ENCODE measurements around the gene C10orf62.

The C10orf62 gene

DNA sequence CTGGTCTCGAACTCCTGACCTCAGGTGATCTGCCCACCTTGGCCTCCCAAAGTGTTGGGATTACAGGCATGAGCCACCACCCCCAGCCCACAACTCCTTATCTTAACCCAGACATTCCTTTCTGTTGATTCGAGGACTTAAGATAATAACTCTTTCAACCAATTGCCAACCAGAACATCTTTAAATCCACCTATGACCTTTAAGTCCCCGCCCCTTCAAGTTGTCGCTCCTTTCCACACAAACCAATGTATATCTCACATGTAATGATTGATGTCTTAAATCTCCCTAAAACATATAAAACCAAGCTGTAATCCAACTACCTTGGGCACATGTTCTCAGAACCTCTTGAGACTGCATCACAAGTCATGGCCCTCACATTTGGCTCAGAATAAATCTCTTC lies 24.7 kb upstream of the C10orf62 start:
- Histone ChIP-seq H3K27me3 (replicated peaks) (no peaks in the 10 kb centered on the region), H3K27ac (no peak overlapping the region), H3K36me3 (replicated peaks) (peaks cover 6% of the 10 kb centered on the region), H3K4me3 (ENCODE audit: low read depth, low read length) (no peak overlapping the region)
- DNase-seq, result peak; percentile 30
- TF ChIP-seq, protein P1, sequence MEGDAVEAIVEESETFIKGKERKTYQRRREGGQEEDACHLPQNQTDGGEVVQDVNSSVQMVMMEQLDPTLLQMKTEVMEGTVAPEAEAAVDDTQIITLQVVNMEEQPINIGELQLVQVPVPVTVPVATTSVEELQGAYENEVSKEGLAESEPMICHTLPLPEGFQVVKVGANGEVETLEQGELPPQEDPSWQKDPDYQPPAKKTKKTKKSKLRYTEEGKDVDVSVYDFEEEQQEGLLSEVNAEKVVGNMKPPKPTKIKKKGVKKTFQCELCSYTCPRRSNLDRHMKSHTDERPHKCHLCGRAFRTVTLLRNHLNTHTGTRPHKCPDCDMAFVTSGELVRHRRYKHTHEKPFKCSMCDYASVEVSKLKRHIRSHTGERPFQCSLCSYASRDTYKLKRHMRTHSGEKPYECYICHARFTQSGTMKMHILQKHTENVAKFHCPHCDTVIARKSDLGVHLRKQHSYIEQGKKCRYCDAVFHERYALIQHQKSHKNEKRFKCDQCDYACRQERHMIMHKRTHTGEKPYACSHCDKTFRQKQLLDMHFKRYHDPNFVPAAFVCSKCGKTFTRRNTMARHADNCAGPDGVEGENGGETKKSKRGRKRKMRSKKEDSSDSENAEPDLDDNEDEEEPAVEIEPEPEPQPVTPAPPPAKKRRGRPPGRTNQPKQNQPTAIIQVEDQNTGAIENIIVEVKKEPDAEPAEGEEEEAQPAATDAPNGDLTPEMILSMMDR (IDR thresholded peaks at IDR 0.05; ENCODE audit: low read depth, low read length, missing control alignments), result no peak
- in situ Hi-C loops (cut with HindIII; ENCODE audit: low pct_ligation_motif_present, low sequenced_read_pairs), result no loop called here

DNA sequence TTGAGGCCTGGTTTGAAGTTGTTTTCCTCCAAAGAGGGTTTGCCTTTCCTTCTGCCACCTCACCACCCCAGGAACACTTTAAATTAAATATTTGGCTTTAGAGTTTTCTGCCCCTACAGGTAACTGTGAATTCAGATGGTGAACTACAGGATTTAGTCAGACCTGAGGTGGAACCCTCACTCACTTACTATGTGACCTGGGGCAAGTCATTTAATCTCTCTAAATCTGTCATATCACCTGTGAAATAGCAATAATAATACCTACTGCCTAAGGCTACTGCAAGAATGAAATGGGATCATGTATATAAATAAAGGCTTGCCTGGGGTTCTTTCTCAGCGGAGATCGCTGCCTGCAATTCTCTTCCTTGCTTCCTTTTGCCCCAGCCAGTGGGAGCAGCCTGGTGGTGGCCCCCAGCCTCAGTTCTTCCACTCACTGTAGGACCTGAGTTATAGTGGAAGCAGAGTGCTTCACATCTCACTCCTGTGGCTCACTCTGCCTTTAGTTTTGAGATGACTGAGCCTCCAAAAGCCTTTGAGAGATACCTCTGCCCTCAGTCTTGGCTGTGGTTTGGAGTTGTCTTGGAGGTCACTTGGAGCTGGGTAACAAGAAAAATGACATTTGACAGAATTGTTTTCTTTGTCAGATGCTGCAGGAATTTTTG lies 23.1 kb upstream of the C10orf62 start:
- TF ChIP-seq, protein P1 (IDR thresholded peaks at IDR 0.05; ENCODE audit: low read depth, low read length, missing control alignments), result no peak
- peaks cover 17% of the 10 kb centered on the region for H3K36me3 ChIP-seq (replicated peaks)
- no peaks in the 10 kb centered on the region for H3K27me3 ChIP-seq (replicated peaks)
- H3K4me3 ChIP-seq (ENCODE audit: low read depth, low read length), result no peak overlapping the region
- in situ Hi-C loops (cut with HindIII; ENCODE audit: low pct_ligation_motif_present, low sequenced_read_pairs), result no loop called here
- no peak for DNase-seq
- no peak overlapping the region for H3K27ac ChIP-seq

DNA sequence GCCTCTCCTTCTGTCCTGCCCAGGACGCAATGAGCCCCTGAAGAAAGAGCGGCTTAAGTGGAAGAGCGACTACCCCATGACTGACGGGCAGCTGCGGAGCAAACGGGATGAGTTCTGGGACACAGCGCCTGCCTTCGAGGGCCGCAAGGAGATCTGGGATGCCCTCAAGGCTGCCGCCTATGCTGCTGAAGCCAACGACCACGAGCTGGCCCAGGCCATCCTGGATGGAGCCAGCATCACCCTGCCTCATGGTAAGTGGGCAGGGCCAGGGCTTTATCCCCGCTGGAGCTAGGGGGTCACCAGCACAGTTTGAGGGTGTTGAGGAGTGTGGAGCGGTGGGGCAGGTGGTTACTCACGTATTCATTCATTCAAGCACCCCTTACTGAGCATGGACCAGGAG lies 21.6 kb upstream of the C10orf62 start:
- Histone ChIP-seq H3K27me3 (replicated peaks) (no peaks in the 10 kb centered on the region), H3K27ac (no peak overlapping the region), H3K4me3 (ENCODE audit: low read depth, low read length) (no peak overlapping the region), H3K36me3 (replicated peaks) (peaks cover 17% of the 10 kb centered on the region)
- TF ChIP-seq, protein P1 (IDR thresholded peaks at IDR 0.05; ENCODE audit: low read depth, low read length, missing control alignments), result no peak
- DNase-seq, result no peak
- in situ Hi-C loops (cut with HindIII; ENCODE audit: low pct_ligation_motif_present, low sequenced_read_pairs), result no loop called here

DNA sequence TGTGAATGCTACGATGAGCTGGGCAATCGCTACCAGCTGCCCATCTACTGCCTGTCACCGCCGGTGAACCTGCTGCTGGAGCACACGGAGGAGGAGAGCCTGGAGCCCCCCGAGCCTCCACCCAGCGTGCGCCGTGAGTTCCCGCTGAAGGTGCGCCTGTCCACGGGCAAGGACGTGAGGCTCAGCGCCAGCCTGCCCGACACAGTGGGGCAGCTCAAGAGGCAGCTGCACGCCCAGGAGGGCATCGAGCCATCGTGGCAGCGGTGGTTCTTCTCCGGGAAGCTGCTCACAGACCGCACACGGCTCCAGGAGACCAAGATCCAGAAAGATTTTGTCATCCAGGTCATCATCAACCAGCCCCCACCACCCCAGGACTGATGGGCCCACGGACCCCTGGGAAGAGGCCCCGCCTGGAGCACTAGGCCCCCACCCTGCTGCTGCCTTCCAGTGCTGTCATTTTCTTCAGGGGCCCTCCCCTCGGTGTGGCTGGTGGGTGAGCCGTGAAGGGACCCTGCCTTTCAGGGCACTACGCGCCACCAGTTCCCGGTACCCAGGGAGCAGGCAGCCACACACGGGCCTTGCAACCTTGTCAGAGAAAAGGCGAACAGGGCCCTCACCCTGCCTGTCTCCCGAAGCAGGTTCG lies 19.3 kb upstream of the C10orf62 start:
- no peak overlapping the region for H3K27ac ChIP-seq
- H3K27me3 ChIP-seq (replicated peaks), result no peaks in the 10 kb centered on the region
- H3K36me3 ChIP-seq (replicated peaks), result peaks cover 17% of the 10 kb centered on the region
- no peak overlapping the region for H3K4me3 ChIP-seq (ENCODE audit: low read depth, low read length)
- TF ChIP-seq, protein P1 (IDR thresholded peaks at IDR 0.05; ENCODE audit: low read depth, low read length, missing control alignments), result no peak
- in situ Hi-C loops (cut with HindIII; ENCODE audit: low pct_ligation_motif_present, low sequenced_read_pairs), result no loop called here
- no peak for DNase-seq

DNA sequence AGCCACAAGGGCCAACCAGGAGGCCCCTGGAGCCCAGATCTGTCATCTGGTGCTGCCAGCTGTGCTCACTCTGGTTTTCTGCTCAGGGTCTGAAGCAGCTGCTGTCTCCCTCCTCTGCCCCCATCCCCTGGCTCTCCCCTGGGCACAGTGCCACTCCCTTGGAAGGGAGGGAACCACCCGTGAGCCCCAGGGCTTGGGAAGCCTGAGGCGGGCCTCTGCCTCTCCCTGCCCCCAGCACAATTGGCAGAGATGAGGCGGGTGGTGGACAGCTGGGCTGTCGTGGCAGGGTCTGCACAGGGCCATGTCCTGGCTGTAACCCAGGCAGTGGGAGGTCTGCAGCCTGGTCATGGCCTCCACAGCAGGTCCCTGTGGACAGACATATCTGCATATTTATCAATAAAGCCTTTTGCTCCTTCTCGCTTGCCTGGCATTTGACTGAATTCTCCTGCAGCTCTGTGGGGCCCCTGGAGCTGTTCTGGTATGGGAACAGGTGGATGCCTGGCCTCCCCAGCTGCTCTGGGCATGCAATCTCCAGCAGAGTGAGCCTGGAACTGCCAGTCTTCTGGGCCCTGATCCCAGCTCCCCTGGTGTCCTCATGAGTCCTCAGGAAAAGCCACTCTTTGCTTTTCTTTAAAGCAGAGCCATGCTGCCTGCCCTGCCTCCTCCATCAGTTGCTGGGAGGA lies 18.6 kb upstream of the C10orf62 start:
- DNase-seq, result no peak
- peaks cover 17% of the 10 kb centered on the region for H3K36me3 ChIP-seq (replicated peaks)
- no peaks in the 10 kb centered on the region for H3K27me3 ChIP-seq (replicated peaks)
- H3K4me3 ChIP-seq (ENCODE audit: low read depth, low read length), result no peak overlapping the region
- in situ Hi-C loops (cut with HindIII; ENCODE audit: low pct_ligation_motif_present, low sequenced_read_pairs), result no loop called here
- TF ChIP-seq, protein P1 (IDR thresholded peaks at IDR 0.05; ENCODE audit: low read depth, low read length, missing control alignments), result no peak
- no peak overlapping the region for H3K27ac ChIP-seq

Data from brain microvascular endothelial cell (primary cell).